CD4-positive, alpha-beta T cell (primary cell): Measurements from ENCODE around the gene PDGFRB. TPM values are rescaled to one million over a fixed set of nuclear protein-coding genes. Genes with fewer than 3 reads are reported as not detected.

Source experiments
- ATAC-seq: fragments of 200-7000 bp; cut with Tn5 transposase; one replicate; pipeline ENCODE4 v1.10.0; 2022; ENCODE audit warnings: mild to moderate bottlenecking; ENCODE audit not compliant: poor library complexity
- CTCF ChIA-PET: fragments of 350-600 bp; sonication (Branson Sonifier 250); formaldehyde crosslinking; loops from one replicate; lab custom pipeline; 2021; ENCODE audit warnings: antibody characterized with exemption, inconsistent platforms; lab: Charles Lee
- POLR2A ChIA-PET: fragments of 350-600 bp; sonication (Branson Sonifier 250); formaldehyde crosslinking; loops from one replicate; lab custom pipeline; 2021; ENCODE audit warnings: antibody characterized with exemption, inconsistent platforms; lab: Charles Lee
- DNase-seq, 14 experiments: peaks; one replicate each; pipeline ENCODE4 v3.0.0-alpha.2; 2013 to 2020; ENCODE audit warnings: mixed read lengths in 2 of 14
- H3K27ac ChIP-seq, 2 donors: one replicate each; pipeline versions ENCODE4 v1.5.1 to v1.7.0; 2013; ENCODE audit warnings: low read length in 2 of 2, low read depth in 1 of 2, mild to moderate bottlenecking in 1 of 2
- H3K27me3 ChIP-seq, 2 experiments: 1 replicate in 1 of 2; 2 replicates in 1 of 2; pipeline versions ENCODE4 v1.6.1 to v1.7.0; 2013; ENCODE audit warnings: low read length in 2 of 2, control low read depth in 1 of 2, mild to moderate bottlenecking in 1 of 2, moderate library complexity in 1 of 2; ENCODE audit not compliant: insufficient read depth in 2 of 2, control insufficient read depth in 1 of 2
- H3K36me3 ChIP-seq: one replicate; pipeline ENCODE4 v1.6.1; 2013; ENCODE audit warnings: low read length, control low read depth; ENCODE audit not compliant: insufficient read depth
- H3K4me1 ChIP-seq: one replicate; pipeline ENCODE4 v1.6.1; 2013; ENCODE audit warnings: low read length, control low read depth; ENCODE audit not compliant: insufficient read depth
- H3K4me3 ChIP-seq: one replicate; pipeline ENCODE4 v1.5.1; 2013; ENCODE audit warnings: mild to moderate bottlenecking, low read length, moderate library complexity
- H3K9me3 ChIP-seq, 2 experiments: 1 replicate in 1 of 2; 2 replicates in 1 of 2; pipeline versions ENCODE4 v1.6.1 to v1.7.0; 2013; ENCODE audit warnings: low read length in 2 of 2, mild to moderate bottlenecking in 2 of 2, control low read depth in 1 of 2, moderate library complexity in 1 of 2; ENCODE audit not compliant: control insufficient read depth in 1 of 2, insufficient read depth in 1 of 2
- H3K27ac Mint-ChIP-seq: one replicate; pipeline ENCODE4 v1.8.0; 2020; ENCODE audit warnings: mixed read lengths
- H3K27me3 Mint-ChIP-seq: one replicate; pipeline ENCODE4 v1.8.0; 2021; ENCODE audit warnings: mixed read lengths
- H3K36me3 Mint-ChIP-seq: one replicate; pipeline ENCODE4 v1.8.0; 2021; ENCODE audit warnings: low read depth, mixed read lengths
- H3K4me1 Mint-ChIP-seq: one replicate; pipeline ENCODE4 v1.8.0; 2021; ENCODE audit warnings: low read depth, mixed read lengths
- H3K4me3 Mint-ChIP-seq: one replicate; pipeline ENCODE4 v1.8.0; 2020; ENCODE audit warnings: mild to moderate bottlenecking, mixed read lengths
- H3K9me3 Mint-ChIP-seq: one replicate; pipeline ENCODE4 v1.8.0; 2020; ENCODE audit warnings: mixed read lengths
- CTCF ChIP-seq: fragments of 200-600 bp; IDR thresholded peaks from one replicate; pipeline ENCODE4 v1.8.0; 2022; ENCODE audit warnings: antibody characterized with exemption, mild to moderate bottlenecking
- intact Hi-C, 2 experiments: fragments of 100-400 bp; cut with DNase I in 1 of 2; cut with micrococcal nuclease in 1 of 2; formaldehyde crosslinking; loops; one replicate each; pipeline versions ENCODE4 v1.15.1 to v1.9.0; 2023 to 2025; cut with DNase I, micrococcal nuclease
- total RNA-seq, 174 experiments: library from RNA in 2 of 174; stranded (reverse) in 2 of 174; gene quantifications; one replicate each; pipeline ENCODE4 v1.2.3 and lab custom pipeline; 2021 to 2026

The PDGFRB gene
- total RNA-seq, 2 experiments from 2014 or later: not detected

- intact Hi-C loops: no loop called here
- no peak for ATAC-seq
- POLR2A ChIA-PET: no interaction called here
Observed at GRCh38 chr5:150175536-150175935, 19.9 kb upstream of the PDGFRB start.

GRCh38 chr5:150175076-150175475 is 19.4 kb upstream of the PDGFRB start:
- ChIA-PET CTCF (no interaction called here), POLR2A (no interaction called here)
- Mint-ChIP-seq H3K4me3 (no peak overlapping the region), H3K4me1 (no peaks in the 10 kb centered on the region), H3K9me3 (no peaks in the 10 kb centered on the region), H3K36me3 (no peaks in the 10 kb centered on the region), H3K27me3 (peaks cover 41% of the 10 kb centered on the region), H3K27ac (no peak overlapping the region)
- no peaks in the 10 kb centered on the region for H3K36me3 ChIP-seq
- no peaks in the 10 kb centered on the region for H3K4me1 ChIP-seq
- H3K27ac ChIP-seq: no peak overlapping the region
- peaks cover 5 to 7% of the 10 kb centered on the region in 2 experiments for H3K27me3 ChIP-seq
- no peak overlapping the region for H3K4me3 ChIP-seq
- ATAC-seq (no peak), DNase-seq (no peak)
- H3K9me3 ChIP-seq: no peaks in the 10 kb centered on the region
- TF ChIP-seq CTCF: no peak
- intact Hi-C loops: no loop called here

More at GRCh38 chr5:150175536-150175935, 19.9 kb upstream of the PDGFRB start:
- Histone ChIP-seq H3K27me3 (peaks cover under 1 to 7% of the 10 kb centered on the region in 2 experiments), H3K4me3 (no peak overlapping the region), H3K4me1 (no peaks in the 10 kb centered on the region), H3K27ac (no peak overlapping the region), H3K9me3 (no peaks in the 10 kb centered on the region), H3K36me3 (no peaks in the 10 kb centered on the region)
- no peak overlapping the region for H3K4me3 Mint-ChIP-seq
- no peaks in the 10 kb centered on the region for H3K36me3 Mint-ChIP-seq
- no peaks in the 10 kb centered on the region for H3K9me3 Mint-ChIP-seq
- CTCF ChIA-PET: no interaction called here
- peaks cover 36% of the 10 kb centered on the region for H3K27me3 Mint-ChIP-seq
- peak in 1 of 14 experiments; percentile 11 for DNase-seq
- no peak for TF ChIP-seq CTCF
- H3K27ac Mint-ChIP-seq: no peak overlapping the region
- H3K4me1 Mint-ChIP-seq: no peaks in the 10 kb centered on the region

- Histone ChIP-seq H3K4me1 (no peaks in the 10 kb centered on the region), H3K27me3 (peaks cover 7 to 9% of the 10 kb centered on the region in 2 experiments), H3K36me3 (no peaks in the 10 kb centered on the region), H3K4me3 (no peak overlapping the region), H3K27ac (no peak overlapping the region), H3K9me3 (no peaks in the 10 kb centered on the region)
- TF ChIP-seq CTCF: no peak
- Mint-ChIP-seq H3K27me3 (peaks cover 47% of the 10 kb centered on the region), H3K4me1 (no peaks in the 10 kb centered on the region), H3K36me3 (no peaks in the 10 kb centered on the region), H3K9me3 (no peaks in the 10 kb centered on the region), H3K27ac (no peak overlapping the region), H3K4me3 (no peak overlapping the region)
- POLR2A ChIA-PET: no interaction called here
- intact Hi-C loops: no loop called here
- no peak for DNase-seq
- no peak for ATAC-seq
- CTCF ChIA-PET: no interaction called here
Observed at GRCh38 chr5:150174285-150174684, 18.6 kb upstream of the PDGFRB start.
